ENCODE measurements around the gene RPL35. TPM values are rescaled to one million over a fixed set of nuclear protein-coding genes. Genes with fewer than 3 reads are reported as not detected.

RPL35 gene
- total RNA-seq, 1 donor from 2014 or later = 812 TPM

- no peak for DNase-seq
These were observed 30.0 kb downstream of the RPL35 start for GRCh38 chr9:124831642-124832364.

DNA sequence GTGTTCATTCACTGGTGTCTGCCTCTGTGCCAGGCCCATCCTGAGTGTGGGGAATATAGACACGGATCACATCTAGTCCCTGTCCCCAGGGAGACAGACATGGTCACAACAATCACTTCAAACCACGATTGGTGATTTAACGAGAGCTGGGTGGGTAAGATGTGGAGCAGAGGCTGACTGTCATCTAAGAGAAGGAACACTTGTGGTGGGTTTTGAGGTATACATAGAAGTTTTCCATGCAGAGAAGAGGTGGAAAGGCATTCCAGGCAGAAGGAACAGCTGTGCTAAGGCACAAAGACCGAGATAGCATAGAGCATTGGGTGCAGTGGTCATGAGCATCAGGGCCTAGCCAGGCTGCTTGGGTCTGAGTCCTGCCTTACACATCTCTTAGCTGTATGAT lies 31.2 kb downstream of the RPL35 start:
- intact Hi-C loops (cut with DNase I) = no loop called here
- DNase-seq = no peak
- no peak for TF ChIP-seq CTCF (IDR thresholded peaks at IDR 0.05)

More at GRCh38 chr9:124831642-124832364, 30.0 kb downstream of the RPL35 start:
- H3K27me3 ChIP-seq (ENCODE audit: low read depth) = no peaks in the 10 kb centered on the region
- peaks cover 35% of the 10 kb centered on the region for H3K4me1 ChIP-seq
- H3K9me3 ChIP-seq = no peaks in the 10 kb centered on the region
- no peak for TF ChIP-seq CTCF (IDR thresholded peaks at IDR 0.05)
- H3K36me3 ChIP-seq = no peaks in the 10 kb centered on the region
- no peak overlapping the region for H3K4me3 ChIP-seq
- H3K27ac ChIP-seq = peak overlapping the region; percentile 27
- intact Hi-C loops (cut with DNase I) = no loop called here
- peak in 1 of 2 donors; percentile 42 for ATAC-seq

GRCh38 chr9:124829334-124829669 lies 32.5 kb downstream of the RPL35 start:
- no peaks in the 10 kb centered on the region for H3K27me3 ChIP-seq (ENCODE audit: low read depth)
- no peaks in the 10 kb centered on the region for H3K36me3 ChIP-seq
- no peak for TF ChIP-seq CTCF (IDR thresholded peaks at IDR 0.05)
- DNase-seq = no peak
- intact Hi-C loops (cut with DNase I) = no loop called here
- no peak overlapping the region for H3K4me3 ChIP-seq
- no peaks in the 10 kb centered on the region for H3K9me3 ChIP-seq
- peaks cover 19% of the 10 kb centered on the region for H3K4me1 ChIP-seq
- ATAC-seq = no peak
- no peak overlapping the region for H3K27ac ChIP-seq

More for the DNA sequence above, 31.2 kb downstream of the RPL35 start:
- Histone ChIP-seq H3K27ac (no peak overlapping the region), H3K9me3 (no peaks in the 10 kb centered on the region), H3K4me3 (no peak overlapping the region), H3K36me3 (no peaks in the 10 kb centered on the region), H3K27me3 (ENCODE audit: low read depth) (no peaks in the 10 kb centered on the region), H3K4me1 (peaks cover 32% of the 10 kb centered on the region)
- no peak for ATAC-seq

DNA sequence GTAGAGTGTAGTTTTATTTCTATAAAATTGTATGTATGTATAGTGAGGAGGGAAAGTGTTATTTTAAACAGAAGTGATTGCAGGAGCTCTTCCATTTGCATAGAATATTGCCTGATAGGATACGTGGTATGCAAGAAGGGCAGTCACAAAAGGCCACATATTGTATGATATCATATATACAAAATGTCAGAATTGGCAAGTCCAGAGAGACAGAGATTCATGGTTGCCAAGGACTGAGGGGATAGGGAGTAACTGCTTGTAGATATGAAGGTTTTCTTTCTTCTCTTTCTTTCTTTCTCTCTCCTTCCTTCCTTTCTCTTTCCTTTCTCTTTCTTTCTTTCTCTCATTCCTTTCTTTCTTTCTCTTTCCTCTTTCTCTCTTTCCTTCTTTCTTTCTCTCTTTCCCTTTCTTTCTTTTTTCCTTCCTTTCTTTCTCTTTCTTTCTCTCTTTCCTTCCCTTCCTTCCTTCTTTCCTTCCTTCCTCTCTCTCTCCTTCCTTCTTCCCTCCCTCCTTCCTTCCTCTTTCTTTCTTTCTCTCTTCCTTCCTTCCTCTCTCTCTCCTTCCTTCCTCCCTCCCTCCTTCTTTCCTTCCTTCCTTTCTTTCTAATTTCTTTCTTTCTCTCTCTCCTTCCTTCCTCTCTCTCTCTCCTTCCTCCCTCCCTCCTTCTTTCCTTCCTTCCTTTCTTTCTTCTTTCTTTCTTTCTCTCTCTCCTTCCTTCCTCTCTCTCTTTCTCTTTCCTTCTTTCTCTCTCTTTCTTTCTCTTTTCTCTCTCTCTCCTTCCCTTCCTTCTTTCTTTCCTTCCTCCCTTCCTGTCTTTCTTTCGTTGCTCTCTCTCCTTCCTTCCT lies 33.0 kb downstream of the RPL35 start:
- no peak for TF ChIP-seq CTCF (IDR thresholded peaks at IDR 0.05)
- no peaks in the 10 kb centered on the region for H3K36me3 ChIP-seq
- ATAC-seq = no peak
- no peaks in the 10 kb centered on the region for H3K9me3 ChIP-seq
- H3K27me3 ChIP-seq (ENCODE audit: low read depth) = no peaks in the 10 kb centered on the region
- DNase-seq = no peak
- H3K4me3 ChIP-seq = no peak overlapping the region
- no peak overlapping the region for H3K27ac ChIP-seq
- peaks cover 18% of the 10 kb centered on the region for H3K4me1 ChIP-seq
- intact Hi-C loops (cut with DNase I) = no loop called here

- Histone ChIP-seq H3K27me3 (ENCODE audit: low read depth) (no peaks in the 10 kb centered on the region), H3K4me1 (no peaks in the 10 kb centered on the region), H3K4me3 (no peak overlapping the region), H3K36me3 (no peaks in the 10 kb centered on the region), H3K9me3 (no peaks in the 10 kb centered on the region), H3K27ac (no peak overlapping the region)
- ATAC-seq (no peak), DNase-seq (no peak)
- intact Hi-C loops (cut with DNase I) = no loop called here
- TF ChIP-seq CTCF (IDR thresholded peaks at IDR 0.05) = no peak
These were observed 40.8 kb downstream of the RPL35 start for GRCh38 chr9:124820698-124821623.

Measured in lower lobe of right lung (tissue), 2 donors.